HG02870 (cell line): ENCODE measurements around the gene AMFR.

Source experiments
- ATAC-seq: cut with Tn5 transposase; IDR thresholded peaks from one replicate; pipeline ENCODE4 v1.9.1; 2021; ENCODE audit warnings: mild to moderate bottlenecking, moderate library complexity; ENCODE audit not compliant: unreplicated experiment

The AMFR gene

DNA sequence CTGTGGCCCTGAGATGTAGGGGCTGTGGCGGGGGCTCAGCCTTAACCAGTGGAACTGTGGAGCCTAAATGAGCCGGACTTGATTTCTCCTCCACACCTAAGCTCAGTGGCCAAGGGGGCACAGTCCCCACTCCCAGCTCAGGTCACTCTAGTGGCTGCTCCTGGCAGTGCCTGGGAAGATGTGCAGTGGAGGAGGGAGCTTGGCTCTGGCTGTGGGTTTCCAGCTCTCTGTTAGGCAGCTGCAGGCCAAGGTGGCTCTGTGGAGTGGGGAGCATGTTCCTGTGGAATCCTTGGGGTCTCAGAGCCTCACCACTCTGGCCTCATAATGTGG, 76.3 kb downstream of the AMFR start:
- no peak for ATAC-seq

DNA sequence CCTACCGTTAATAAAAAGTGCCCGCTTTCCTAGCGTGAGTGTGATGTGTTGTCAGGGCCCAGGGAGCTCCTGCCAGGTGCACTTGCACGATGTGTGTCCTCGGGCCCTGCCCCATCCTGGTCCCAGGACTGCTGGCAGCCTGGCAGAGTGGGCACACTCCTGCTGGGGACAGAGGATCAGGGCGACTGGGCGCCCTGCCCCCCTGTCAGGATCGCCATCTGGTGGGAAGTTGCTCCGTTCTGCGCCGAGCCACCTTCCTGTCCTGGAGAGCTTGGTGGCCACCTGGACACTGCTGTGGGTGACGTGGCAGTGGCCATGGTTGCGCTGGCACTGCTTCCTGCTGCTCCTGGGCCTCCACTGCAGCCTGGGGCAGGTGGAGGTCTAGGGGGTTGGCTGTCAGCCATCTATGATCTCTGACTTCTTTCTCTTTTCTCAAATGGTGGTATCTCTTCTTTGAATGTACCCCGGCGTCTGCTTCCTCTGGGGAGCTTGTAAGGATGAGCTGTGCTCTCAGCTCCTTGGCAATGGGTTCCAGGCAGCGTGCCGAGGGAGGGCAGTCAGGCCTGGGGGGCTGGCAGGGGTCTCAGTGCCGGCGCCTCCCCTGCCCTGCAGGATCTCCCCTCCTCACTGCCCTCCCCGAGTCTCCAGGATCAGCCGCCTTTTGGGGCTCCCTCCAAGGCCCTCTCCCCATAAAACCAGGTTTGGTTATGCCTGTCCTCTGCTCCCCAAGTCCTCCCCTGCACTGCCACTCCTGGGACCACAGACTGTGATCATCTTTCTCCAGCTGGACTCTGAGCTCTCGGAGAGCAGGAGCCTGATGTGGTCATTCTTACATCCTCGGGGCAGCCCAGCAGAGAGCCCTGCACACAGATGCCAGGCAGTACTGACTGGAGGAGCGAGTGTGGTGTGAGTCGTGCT, 76.9 kb downstream of the AMFR start:
- ATAC-seq: no peak

DNA sequence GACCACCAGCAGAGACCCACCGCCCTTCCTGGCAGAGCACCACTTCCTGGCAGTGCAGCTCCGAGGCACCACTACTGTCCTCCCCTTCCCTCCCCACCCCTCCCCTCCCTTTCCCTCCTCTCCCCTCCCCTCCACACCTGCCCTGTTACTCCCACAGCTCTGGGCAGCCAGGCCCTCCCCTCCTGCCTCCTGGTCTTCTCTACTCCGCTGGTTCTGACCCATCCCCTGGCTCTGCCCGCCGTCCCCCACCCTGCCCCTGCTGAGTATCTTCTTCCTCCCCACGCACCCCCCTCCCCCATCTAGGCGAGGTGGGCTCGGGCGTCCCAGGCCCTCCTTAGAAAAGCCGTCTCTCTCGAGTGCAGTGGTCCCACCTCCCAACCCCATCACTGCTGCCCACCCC, 77.7 kb downstream of the AMFR start:
- no peak for ATAC-seq

DNA sequence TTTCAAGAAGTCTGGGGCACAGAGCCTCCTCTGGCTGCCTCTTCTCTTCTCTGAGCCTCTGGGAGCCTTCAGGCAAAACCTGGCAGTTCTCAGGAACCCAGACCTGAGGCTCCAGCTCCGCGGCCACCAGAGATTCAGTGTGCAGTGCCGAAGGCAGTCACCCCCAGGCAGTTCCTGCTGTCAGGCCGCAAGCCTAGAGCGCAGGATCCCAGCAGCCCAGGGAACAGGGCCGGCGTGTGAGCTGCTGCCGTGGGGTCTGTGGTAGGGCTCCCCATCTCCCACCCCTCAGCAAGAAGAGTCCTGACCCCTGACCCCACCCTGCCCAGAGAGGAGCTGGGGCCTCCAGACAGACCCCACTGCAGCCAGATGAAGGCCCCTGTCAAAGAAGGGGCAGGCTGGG, 78.2 kb downstream of the AMFR start:
- ATAC-seq: no peak

DNA sequence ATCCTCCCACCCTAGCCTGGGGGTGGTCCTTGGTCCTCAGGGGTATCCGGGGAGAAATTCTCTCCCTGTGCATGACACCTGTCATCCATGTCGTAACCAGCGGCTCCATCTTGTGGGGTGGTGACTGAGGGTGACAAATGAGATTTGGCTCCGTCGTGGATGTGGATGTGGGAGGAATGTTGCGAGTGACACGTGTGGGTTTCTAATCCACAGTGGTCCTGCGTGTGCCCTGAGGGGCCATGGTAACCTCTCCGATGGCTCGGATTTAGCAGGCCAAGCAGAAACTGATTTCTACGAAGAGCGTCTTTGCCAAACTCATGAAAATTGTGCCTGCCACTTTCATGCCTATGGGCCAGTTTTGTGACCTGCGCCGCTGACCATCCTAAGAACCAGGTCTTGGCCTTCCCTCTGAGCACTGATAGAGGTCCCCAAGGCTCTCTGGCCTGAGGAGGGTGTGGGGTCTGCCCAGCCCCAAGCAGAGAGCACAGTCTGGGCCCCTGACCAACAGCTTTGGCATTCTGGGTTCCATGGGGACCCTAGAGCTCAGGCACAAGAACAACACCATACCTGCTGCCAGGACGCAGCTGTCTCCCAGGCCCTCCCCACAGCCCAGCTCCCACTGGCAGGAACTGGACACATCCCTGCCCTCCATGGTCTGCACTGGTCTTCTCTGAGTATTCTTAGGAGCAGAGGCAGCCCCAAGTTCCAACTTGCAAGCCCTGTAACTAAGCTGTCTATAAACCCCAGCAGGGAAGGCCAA, 79.0 kb downstream of the AMFR start:
- ATAC-seq: no peak

DNA sequence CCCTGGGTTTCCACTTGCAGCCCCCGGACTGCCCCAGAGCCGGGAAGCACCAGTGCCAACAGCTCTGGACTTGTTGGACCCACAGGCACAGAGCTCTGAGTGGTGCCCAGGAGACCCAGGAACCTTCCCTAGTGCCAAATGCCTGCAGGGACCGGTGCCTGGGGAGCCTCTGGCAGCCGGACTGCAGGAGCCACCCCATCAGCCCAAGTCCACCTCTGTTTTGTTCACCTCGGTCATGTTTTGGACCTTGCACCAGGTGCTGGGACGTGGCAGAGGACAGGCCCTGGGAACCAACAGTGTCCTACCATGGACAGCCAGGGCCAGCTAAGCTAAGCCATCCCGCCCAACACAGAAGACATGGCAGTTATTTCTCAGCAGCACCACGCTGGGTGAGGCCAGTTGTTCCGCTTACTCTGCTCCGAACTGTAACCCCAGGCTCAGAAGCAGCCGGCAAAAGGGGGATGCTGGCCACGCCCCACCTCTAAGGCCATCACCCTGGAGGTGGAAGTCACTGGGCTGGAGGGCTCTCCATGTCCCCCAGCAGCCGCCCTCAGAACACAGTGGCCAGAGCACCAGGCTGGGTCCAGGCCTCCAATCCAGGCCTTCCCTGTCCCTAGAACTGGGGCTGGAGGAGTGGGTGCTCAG, 79.8 kb downstream of the AMFR start:
- ATAC-seq: no peak

DNA sequence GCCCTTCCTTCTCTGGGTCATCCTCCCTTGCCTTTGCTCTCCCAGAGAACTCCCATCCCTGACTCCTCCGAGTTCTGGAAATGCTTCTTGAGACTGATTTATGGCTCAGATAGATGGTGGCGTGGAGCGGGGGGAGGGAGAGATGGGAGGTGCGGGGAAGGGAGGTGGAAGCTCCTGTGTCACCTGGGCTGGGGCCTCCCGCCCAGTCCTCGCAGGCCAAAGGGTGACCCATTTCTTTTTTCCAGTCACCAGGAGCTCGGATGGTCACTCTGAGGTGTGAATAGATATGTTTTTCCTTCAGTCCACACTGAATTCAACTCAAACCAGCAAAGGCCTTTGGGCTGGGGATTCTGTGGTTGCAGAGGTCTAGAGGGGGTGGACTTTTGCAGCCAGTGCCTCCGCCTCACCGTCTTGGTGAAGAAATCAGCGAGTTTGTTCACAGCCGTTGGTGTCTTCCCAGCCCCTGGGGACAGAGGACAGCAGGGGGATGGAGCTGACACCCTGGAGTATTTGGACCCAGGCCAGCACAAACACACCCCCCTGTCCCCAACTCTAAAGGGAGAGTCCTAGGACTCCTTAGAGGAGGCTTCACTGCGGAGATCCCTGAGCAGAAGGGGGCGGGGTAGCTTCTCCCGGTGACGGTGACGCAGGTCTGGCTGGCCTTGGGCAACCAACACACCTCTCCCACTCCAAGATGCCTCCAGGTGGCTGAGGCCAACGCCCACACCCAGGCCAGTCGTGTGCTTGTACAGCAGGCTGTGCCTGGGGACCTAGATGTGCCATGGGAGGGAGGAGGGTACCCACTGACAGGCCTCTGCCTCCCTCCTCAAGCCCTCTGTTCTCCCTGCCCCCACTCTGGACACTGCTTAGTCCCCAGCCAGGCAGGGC, 80.6 kb downstream of the AMFR start:
- no peak for ATAC-seq

DNA sequence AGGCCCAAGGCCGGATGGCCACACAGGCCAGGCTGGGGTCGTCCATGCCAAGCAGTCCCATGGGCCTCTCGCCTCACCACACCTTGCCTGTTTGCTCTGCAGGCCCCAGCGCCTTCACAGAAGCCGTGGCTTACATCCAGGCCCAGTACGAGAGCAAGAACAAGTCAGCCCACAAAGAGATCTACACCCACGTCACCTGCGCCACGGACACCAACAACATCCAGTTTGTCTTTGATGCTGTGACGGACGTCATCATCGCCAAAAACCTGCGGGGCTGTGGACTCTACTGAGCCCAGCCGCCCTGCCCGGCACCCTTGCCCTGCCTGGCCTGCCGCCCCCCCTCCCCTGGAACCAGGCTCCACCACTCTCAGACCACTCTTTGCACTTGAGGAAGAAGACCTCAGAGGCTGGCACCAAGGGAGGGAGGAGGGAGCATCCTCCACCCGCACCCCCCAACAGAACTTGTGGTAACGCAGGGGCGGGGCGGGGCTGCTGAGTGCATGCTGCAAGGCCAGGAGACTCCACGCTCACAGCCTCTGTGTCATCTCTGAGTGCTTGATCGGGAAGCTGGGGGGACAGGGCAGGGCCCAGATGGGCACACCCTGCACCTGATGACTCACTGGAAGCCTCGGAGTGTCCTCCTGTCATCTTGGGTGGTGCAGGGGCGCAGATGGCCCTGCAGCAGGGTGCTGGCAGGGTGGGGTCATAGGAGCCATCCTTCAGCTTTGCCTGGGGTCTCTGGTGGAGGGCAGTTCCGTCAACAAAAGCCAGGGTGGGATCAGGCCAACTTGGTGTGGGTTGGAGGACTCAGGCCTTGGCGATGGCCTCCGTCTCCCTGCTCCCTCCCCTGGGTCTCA, 81.5 kb downstream of the AMFR start:
- no peak for ATAC-seq

DNA sequence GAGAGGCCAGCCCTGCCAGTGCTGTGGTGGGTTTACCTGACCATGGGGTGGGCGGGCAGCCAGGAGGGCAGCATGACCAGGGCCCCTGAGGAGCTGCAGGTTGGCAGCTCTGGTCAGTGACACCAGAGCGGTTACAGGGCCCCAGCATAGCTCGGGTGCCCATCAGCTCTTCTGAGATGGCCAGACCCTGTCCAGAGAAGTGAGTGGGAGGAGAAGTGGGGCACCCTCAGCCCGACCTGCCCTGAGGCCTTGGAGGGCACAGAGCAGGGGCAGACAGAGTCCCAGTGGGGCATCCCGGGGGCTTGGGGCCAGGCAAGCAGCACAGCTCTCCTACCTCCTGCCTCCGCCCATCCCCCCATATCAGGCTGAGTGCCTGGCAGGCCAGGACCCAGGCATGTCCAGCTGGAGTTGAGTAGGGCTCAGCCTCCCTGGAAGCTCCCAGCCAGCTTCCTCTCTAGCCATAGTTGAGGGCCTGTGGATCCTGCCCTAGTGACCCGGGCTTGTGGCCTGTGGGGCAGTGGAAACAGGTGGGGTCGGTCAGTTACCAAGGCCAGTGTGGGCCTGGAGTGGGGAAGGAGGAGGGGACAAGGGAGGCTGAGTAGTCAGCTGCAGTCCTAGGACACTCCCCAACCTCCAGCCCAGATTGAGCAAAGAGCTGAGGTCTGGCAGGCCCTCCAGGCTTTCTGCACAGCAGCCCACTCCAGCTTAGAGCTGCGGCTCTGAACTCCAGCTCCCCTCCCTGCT, 83.5 kb downstream of the AMFR start:
- no peak for ATAC-seq

DNA sequence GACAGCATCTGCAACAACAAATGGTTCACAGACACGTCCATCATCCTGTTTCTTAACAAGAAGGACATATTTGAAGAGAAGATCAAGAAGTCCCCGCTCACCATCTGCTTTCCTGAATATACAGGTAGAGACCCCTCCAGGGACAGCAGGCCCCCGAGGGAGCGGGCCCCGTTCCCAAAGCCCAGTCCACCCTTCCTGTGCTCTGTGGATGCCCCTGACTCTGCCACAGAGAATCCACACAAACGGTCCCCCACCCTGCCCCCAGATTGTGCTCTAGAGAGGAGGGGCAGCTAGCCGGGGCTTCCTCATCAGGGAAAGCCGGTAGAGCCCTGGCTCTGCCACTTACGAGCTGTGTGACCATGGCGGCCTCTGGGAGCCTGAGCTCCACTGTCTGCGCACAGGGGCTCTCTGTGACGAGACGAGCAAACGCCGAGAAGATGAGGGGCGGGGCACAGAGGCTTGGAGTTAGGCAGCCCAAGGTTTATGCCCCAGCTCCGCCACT, 84.4 kb downstream of the AMFR start:
- no peak for ATAC-seq

DNA sequence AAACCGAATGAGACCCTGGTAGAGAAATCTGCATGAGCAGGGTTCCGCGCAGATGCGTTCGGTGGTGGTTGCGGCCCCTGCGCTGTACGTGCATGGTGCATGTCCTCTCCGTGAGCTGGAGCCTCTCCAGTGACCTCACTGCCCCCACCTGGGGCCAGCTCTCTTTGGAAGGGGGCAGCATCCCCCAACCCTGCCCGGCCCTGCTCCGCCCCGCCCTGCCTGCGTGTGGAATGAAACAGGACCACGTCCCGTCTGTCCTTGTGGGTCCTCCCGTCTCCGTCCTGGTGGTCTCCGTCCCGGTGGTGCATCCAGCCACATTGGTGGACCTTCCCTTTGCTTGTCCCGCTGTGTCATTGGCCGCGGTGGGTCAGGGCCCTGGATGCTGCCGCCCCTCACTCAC, 84.9 kb downstream of the AMFR start:
- no peak for ATAC-seq

DNA sequence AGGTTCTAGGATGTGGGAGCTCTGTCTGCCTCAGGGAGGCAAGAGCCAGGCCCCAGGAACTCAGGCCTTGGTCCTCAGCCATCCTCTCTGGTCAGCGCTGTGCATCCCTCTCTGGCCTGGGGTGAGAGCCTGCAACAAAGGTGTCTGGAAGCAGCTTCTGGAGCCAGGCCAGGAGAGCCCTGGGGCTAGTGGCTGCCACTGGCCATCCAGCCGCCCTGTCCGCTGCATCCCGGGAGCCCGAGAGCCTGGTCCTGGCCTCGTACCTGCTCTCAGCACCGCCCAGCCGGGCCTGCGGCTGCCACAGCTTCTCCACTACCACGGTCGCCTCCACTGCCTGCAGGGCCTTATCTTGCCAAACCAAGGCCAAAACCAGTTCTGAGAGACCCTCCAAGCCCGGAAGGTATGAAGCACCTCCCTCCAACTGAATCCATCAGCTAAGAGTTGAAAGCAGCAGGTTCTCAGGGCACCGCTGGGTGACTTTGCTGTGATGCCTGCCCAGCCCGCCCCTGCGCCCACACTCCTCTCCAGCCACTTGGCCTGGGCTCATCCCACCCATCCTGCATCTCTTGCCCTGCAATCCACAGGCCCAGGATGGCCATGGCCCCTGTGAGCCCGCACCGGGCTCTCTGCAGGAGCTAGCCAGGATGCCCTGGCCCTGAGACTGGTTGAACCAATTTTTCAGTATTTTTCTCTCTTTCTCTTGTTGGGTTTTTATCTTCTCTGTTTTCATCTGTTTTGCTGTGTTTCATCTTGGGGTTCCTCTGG, 85.7 kb downstream of the AMFR start:
- ATAC-seq: no peak

DNA sequence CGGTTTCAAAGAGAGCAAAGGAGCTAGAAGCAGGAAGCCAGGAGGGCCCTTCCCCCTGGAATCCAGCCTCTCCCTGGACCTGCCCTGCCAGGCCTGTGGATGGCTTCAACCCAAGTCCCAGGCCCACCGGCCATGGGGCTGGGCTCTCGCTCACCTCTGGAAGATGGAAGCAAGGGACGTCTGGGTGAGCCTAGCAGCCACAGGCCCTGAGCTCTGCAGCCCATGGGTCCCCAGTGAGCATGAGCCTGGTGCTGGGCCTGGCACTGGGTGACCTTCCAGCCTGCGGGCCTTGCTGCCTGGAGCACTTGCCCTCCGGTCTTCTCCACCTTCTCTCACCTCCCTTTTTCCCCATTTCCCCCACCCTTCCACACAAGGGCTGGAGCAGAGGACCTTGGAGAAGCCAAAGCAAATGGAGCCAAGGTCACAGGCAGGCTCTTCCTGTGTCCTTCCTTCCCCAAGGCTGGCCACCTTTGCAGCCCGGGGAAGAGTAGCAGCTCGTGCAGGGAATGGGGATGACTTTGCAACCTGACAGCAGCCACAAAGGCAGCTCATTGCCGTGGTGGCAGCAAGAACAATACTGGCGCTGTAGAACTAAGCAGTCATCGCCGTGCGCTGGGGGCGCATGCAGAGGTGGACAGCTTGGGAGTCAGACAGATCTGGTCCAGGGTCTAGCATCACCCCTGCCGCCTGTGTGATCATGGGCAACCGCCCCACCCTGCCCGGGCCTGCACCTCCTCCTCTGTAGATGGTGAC, 86.6 kb downstream of the AMFR start:
- no peak for ATAC-seq

DNA sequence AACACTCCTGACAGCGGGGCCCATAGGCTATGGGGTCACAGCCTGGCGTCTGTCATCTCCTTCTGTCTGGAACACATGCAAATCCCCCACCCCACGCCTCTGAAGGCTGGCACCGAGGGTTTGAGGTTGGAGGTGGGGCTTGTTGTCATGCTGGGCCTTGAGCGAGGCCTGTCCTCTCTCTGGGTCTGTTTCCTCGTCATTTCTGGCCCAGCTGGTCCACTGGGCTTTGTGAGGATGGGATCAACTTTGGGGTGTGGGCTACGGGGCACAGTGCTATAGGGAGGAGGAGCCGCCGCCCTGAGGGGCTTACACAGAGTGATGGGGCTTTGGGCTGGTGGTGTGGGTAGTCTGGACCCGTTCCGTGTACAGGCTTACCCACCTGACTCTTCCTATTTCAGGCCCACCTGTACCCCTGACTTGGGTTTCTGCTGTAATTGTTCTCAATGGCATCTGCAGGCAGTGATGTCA, 87.5 kb downstream of the AMFR start:
- no peak for ATAC-seq

DNA sequence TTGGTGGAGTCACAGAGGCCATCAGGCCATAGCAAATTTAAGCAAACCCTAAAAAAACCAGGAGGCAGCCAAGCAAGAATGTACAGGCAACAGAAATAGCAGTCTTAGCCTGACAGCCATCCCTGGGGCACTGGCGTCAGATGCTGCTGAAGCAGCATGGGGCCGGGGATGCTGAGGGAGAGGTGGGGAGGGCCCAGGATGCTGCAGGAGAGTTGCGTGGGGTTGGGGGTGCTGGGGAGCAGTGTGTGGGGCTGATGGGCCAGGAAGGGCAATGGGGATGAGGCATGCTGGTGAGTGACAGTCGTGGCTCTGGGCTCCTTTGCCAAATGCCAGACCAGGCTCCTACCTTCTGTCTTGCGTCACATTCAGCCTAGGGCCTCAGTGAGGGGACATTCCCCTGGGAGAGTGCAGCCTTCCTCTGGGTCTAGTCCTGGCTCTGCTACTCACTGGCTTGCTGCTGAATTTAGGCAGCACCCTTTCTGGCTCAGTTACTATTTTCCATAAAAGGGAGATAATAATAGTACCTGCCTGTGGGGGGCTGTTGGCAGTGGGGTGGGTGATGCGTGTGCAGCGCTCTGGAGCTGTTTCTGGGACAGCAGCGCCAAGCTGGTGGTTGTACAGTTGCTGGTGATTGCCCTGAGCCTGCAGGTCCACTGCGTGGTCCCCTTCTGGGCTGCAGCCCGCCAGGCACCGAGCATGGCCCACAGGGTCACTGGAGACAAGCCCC, 88.1 kb downstream of the AMFR start:
- ATAC-seq: no peak

DNA sequence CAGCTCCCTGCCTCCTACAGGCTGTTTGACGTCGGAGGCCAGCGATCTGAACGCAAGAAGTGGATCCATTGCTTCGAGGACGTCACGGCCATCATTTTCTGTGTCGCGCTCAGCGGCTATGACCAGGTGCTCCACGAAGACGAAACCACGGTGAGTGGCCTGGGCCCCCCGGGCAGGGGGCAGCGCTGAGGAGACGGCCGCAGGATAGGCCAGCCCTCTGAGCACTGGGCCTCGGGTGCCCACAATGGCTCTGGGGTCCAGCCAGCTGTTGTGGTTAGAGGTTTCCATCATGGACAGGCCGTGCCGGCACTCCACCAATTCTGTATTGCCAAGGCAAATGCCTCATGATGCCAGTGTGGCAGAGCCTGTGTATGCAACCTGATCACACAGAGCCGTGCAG, 88.6 kb downstream of the AMFR start:
- ATAC-seq: no peak
